Measurements from ENCODE around the gene RPL10A. TPM values are rescaled to one million over a fixed set of nuclear protein-coding genes. Genes with fewer than 3 reads are reported as not detected.
A peak's percentile ranks its signal among the peaks of the same experiment; 100 is the strongest.

RPL10A gene
- polyA plus RNA-seq, 1 donor (not counting 4 experiments of a cell fraction or from before 2014, with no cell fraction given): 2,462 TPM

DNA sequence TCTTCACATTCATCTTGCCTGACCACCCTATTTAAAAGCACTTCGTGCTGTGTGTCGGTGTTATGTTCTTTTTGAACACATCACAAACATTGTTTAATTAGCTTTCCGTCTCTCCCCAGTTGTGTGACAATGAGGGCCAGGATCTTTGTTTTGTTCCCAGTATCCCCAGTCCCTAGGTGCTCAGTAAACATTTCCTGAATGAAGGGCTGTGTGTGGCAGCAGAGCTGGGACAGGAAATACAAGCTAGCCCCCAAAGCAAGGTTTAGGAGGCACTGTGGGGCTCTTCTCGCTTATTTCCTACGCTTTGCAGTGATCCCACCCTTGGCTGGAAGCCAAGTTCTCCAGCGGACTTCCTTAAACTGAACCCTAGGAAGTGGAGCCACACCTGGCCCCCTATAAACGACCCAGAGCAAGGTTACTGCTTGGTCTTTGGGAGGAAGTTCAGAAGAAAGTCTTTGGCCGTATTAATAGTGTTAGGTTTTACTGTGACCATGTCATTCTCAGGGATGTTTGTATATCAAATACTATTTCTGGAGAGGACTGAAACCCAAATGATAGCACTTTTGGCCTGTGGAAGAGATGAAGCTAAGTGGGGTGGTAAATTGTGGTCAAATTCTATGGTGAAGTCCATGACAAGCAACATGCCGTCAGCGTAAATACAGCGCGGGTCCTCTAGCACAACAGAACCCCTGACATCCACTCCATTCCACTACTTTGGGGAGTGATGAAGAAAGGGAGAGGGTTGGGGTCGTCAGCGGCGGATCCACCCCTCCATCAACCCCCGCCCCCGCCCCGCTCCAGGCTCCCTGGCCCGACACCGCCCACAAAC is 16.6 kb upstream of the RPL10A start:
- Histone ChIP-seq H3K9ac (ENCODE audit: control insufficient read depth, extremely low read depth, insufficient read depth, low read length) (peak overlapping the region; percentile 3), H3K9me3 (ENCODE audit: control insufficient read depth, low read depth, low read length) (no peaks in the 10 kb centered on the region), H3K4me2 (ENCODE audit: control insufficient read depth, extremely low read depth, insufficient read depth, low read depth, low read length) (peak overlapping the region; percentile 69), H2AFZ (ENCODE audit: control insufficient read depth, low read length) (no peak overlapping the region), H3K36me3 (ENCODE audit: control insufficient read depth in 2 of 2, extremely low read depth in 1 of 2, insufficient read depth in 2 of 2, low read length in 2 of 2) (peaks cover 2 to 5% of the 10 kb centered on the region in 2 experiments), H3K79me2 (ENCODE audit: control insufficient read depth, insufficient read depth, low read length) (peaks cover 1% of the 10 kb centered on the region), H3K4me3 (ENCODE audit: control insufficient read depth in 2 of 3, extremely low read depth in 1 of 3, insufficient read depth in 2 of 3, low read depth in 1 of 3, low read length in 3 of 3) (peak overlapping the region in 1 of 3 experiments; percentile 53), H4K20me1 (ENCODE audit: control insufficient read depth, extremely low read depth, insufficient read depth, low read length) (no peaks in the 10 kb centered on the region), H3K27me3 (ENCODE audit: control insufficient read depth, extremely low read depth, insufficient read depth, low read length) (no peaks in the 10 kb centered on the region), H3K9me1 (ENCODE audit: control insufficient read depth, extremely low read depth, insufficient read depth, low read length) (no peaks in the 10 kb centered on the region), H3K27ac (ENCODE audit: control insufficient read depth, insufficient read depth, low read length) (no peak overlapping the region), H3K4me1 (ENCODE audit: control insufficient read depth, extremely low read depth, insufficient read depth, low read length) (peaks cover 30% of the 10 kb centered on the region)
- DNase-seq (ENCODE audit: low read depth, low spot score) (no peak), FAIRE-seq (no peak)
- dilution Hi-C loops (cut with MboI; ENCODE audit: extremely low pct_ligation_motif_present, low sequenced_read_pairs): no loop called here
- no peak for TF ChIP-seq EZH2 (IDR thresholded peaks at IDR 0.05; ENCODE audit: low read length)
- TF ChIP-seq, protein P1, sequence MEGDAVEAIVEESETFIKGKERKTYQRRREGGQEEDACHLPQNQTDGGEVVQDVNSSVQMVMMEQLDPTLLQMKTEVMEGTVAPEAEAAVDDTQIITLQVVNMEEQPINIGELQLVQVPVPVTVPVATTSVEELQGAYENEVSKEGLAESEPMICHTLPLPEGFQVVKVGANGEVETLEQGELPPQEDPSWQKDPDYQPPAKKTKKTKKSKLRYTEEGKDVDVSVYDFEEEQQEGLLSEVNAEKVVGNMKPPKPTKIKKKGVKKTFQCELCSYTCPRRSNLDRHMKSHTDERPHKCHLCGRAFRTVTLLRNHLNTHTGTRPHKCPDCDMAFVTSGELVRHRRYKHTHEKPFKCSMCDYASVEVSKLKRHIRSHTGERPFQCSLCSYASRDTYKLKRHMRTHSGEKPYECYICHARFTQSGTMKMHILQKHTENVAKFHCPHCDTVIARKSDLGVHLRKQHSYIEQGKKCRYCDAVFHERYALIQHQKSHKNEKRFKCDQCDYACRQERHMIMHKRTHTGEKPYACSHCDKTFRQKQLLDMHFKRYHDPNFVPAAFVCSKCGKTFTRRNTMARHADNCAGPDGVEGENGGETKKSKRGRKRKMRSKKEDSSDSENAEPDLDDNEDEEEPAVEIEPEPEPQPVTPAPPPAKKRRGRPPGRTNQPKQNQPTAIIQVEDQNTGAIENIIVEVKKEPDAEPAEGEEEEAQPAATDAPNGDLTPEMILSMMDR (optimal IDR thresholded peaks at IDR 0.05 in 1 of 3, IDR thresholded peaks at IDR 0.05 in 1 of 3, conservative IDR thresholded peaks at IDR 0.05 in 1 of 3; ENCODE audit: extremely low read depth in 1 of 3, insufficient read depth in 2 of 3, low read length in 3 of 3): no peak

DNA sequence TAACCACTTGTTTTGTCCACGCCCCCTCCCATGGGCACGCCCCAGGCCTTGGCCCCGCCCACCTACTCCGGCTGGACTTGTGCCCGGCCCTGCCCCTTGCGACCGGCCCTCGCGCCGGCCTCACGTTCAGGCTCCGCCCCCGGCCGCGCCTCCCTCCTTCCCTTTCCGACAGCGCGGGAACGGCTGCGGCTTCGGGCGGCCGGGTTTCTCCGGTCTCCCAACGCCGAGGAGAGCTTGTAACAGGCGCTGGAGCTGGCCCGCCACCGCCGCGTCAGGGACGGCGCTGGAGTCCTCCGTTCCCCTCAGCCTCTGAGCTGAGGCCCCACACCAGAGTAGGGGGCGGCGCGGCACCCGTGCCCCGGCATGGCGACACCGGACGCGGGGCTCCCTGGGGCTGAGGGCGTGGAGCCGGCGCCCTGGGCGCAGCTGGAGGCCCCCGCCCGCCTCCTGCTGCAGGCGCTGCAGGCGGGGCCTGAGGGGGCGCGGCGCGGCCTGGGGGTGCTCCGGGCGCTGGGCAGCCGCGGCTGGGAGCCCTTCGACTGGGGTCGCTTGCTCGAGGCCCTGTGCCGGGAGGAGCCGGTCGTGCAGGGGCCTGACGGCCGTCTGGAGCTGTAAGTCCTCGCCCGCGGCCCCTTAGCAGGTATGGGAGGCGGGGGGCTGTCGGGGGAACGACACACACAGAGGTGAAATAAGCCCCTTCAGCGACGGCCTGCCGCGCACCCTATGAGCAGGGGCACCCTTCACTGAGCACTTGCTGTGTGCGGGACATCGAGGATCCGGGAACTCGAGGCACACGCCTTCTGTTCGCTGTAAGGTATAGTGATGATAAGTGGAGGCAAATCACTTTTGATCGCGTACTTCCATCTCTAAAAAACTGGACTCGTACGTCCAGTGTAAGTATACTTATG is 15.8 kb upstream of the RPL10A start, which contains the start of gene FANCE:
TSS of gene FANCE (plus strand) at position 156 of the 908 bp plus-strand sequence. CDS start at position 364, 208 bp downstream.
- no peak for FAIRE-seq
- Histone ChIP-seq H3K27me3 (ENCODE audit: control insufficient read depth, extremely low read depth, insufficient read depth, low read length) (no peaks in the 10 kb centered on the region), H3K9ac (ENCODE audit: control insufficient read depth, extremely low read depth, insufficient read depth, low read length) (peak within 1 kb of the TSS; percentile 80), H3K79me2 (ENCODE audit: control insufficient read depth, insufficient read depth, low read length) (peaks cover 1% of the 10 kb centered on the region), H3K4me1 (ENCODE audit: control insufficient read depth, extremely low read depth, insufficient read depth, low read length) (peaks cover 30% of the 10 kb centered on the region), H3K4me3 (ENCODE audit: control insufficient read depth in 2 of 3, extremely low read depth in 1 of 3, insufficient read depth in 2 of 3, low read depth in 1 of 3, low read length in 3 of 3) (peak within 1 kb of the TSS; percentile 51 to 85 (median 78)), H3K9me3 (ENCODE audit: control insufficient read depth, low read depth, low read length) (no peaks in the 10 kb centered on the region), H3K9me1 (ENCODE audit: control insufficient read depth, extremely low read depth, insufficient read depth, low read length) (no peaks in the 10 kb centered on the region), H4K20me1 (ENCODE audit: control insufficient read depth, extremely low read depth, insufficient read depth, low read length) (no peaks in the 10 kb centered on the region), H3K36me3 (ENCODE audit: control insufficient read depth in 2 of 2, extremely low read depth in 1 of 2, insufficient read depth in 2 of 2, low read length in 2 of 2) (peaks cover 2 to 7% of the 10 kb centered on the region in 2 experiments), H2AFZ (ENCODE audit: control insufficient read depth, low read length) (peak within 1 kb of the TSS; percentile 82), H3K4me2 (ENCODE audit: control insufficient read depth, extremely low read depth, insufficient read depth, low read depth, low read length) (peak within 1 kb of the TSS; percentile 90), H3K27ac (ENCODE audit: control insufficient read depth, insufficient read depth, low read length) (peak within 1 kb of the TSS; percentile 85)
- dilution Hi-C loops (cut with MboI; ENCODE audit: extremely low pct_ligation_motif_present, low sequenced_read_pairs): no loop called here
- DNase-seq (ENCODE audit: low read depth, low spot score): no peak
- TF ChIP-seq EZH2 (IDR thresholded peaks at IDR 0.05; ENCODE audit: low read length): no peak
- TF ChIP-seq, protein P1 (optimal IDR thresholded peaks at IDR 0.05 in 1 of 3, IDR thresholded peaks at IDR 0.05 in 1 of 3, conservative IDR thresholded peaks at IDR 0.05 in 1 of 3; ENCODE audit: extremely low read depth in 1 of 3, insufficient read depth in 2 of 3, low read length in 3 of 3): no peak
